Measurements from ENCODE around the gene UBE2Z. TPM values are rescaled to one million over a fixed set of nuclear protein-coding genes. Genes with fewer than 3 reads are reported as not detected.

The UBE2Z gene
- total RNA-seq, 1 experiment from 2014 or later, result 108 TPM

DNA sequence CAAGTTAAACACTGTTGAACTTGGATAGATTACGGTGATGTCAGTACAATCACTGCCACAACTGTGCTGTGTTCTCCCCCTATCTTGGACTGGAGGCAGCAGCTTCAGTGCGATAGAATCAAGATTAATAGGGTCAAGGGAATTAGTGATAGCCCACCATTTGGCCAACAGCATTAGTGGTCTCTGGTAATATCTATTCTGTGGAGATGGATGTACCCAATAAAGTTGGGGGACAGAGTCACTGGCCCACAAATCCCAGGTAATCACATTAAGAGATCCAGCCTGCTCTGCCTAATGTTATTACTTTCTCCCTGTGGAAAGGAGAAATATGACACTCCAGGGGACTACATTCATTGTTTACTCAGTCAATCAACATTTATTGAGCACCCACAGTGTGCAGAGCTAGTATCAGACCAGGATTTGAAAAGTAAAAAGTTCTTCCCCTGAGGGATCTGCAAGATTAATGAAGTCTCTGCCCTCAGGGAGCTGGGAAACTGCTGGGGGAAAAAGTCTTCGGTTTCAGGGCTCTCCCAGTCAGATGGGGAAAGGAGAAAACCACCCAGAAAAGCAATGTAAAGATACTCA, 39.2 kb upstream of the UBE2Z start:
- H3K4me3 ChIP-seq (ENCODE audit: low read depth, low read length, poor library complexity, severe bottlenecking), result no peak overlapping the region
- H3K27me3 ChIP-seq (replicated peaks; ENCODE audit: insufficient read depth, low read depth, low read length, poor library complexity), result no peaks in the 10 kb centered on the region
- no peaks in the 10 kb centered on the region for H3K36me3 ChIP-seq (ENCODE audit: insufficient read depth, low read length, poor library complexity, severe bottlenecking)
- H3K9me3 ChIP-seq (ENCODE audit: low read depth, low read length, poor library complexity, severe bottlenecking), result no peaks in the 10 kb centered on the region
- no peak for DNase-seq (ENCODE audit: low spot score)
- peak overlapping the region; percentile 11 for H3K27ac ChIP-seq (ENCODE audit: low read depth, low read length, poor library complexity, severe bottlenecking)
- POLR2A ChIA-PET (ENCODE audit: low non-redundant PET), result interaction anchor here (0.6 kb wide), 1 partner anchor 34 kb away, joined by 15 read pairs; no protein-coding TSS in a partner anchor
- H3K4me1 ChIP-seq (ENCODE audit: insufficient read depth, low read length, poor library complexity, severe bottlenecking), result no peaks in the 10 kb centered on the region
- CTCF ChIA-PET, result interaction anchor here (1.0 kb wide), 1 partner anchor 10 kb away, joined by 3 read pairs; no protein-coding TSS in a partner anchor
- no TSS peak for BruUV-seq (replicated peaks)
- intact Hi-C loops (cut with micrococcal nuclease; ENCODE audit: unreplicated experiment), result no loop called here
- TF ChIP-seq CTCF (conservative IDR thresholded peaks at IDR 0.05; ENCODE audit: low read depth, low read length) (no peak), EZH2 (IDR thresholded peaks at IDR 0.05; ENCODE audit: borderline replicate concordance, low read depth, low read length, poor library complexity, severe bottlenecking) (no peak)

- H3K9me3 ChIP-seq (ENCODE audit: low read depth, low read length, poor library complexity, severe bottlenecking), result no peaks in the 10 kb centered on the region
- no peak overlapping the region for H3K4me3 ChIP-seq (ENCODE audit: low read depth, low read length, poor library complexity, severe bottlenecking)
- POLR2A ChIA-PET (ENCODE audit: low non-redundant PET), result interaction anchor here (0.6 kb wide), 1 partner anchor 33 kb away, joined by 15 read pairs; no protein-coding TSS in a partner anchor
- intact Hi-C loops (cut with micrococcal nuclease; ENCODE audit: unreplicated experiment), result no loop called here
- TF ChIP-seq EZH2 (IDR thresholded peaks at IDR 0.05; ENCODE audit: borderline replicate concordance, low read depth, low read length, poor library complexity, severe bottlenecking) (no peak), CTCF (conservative IDR thresholded peaks at IDR 0.05; ENCODE audit: low read depth, low read length) (no peak)
- no peaks in the 10 kb centered on the region for H3K4me1 ChIP-seq (ENCODE audit: insufficient read depth, low read length, poor library complexity, severe bottlenecking)
- peak overlapping the region; percentile 11 for H3K27ac ChIP-seq (ENCODE audit: low read depth, low read length, poor library complexity, severe bottlenecking)
- H3K27me3 ChIP-seq (replicated peaks; ENCODE audit: insufficient read depth, low read depth, low read length, poor library complexity), result no peaks in the 10 kb centered on the region
- BruUV-seq (replicated peaks), result no TSS peak
- DNase-seq (ENCODE audit: low spot score), result no peak
- CTCF ChIA-PET, result interaction anchor here (1.0 kb wide), 1 partner anchor 9 kb away, joined by 3 read pairs; no protein-coding TSS in a partner anchor
- no peaks in the 10 kb centered on the region for H3K36me3 ChIP-seq (ENCODE audit: insufficient read depth, low read length, poor library complexity, severe bottlenecking)
Measured at GRCh38 chr17:48869821-48870318, 38.3 kb upstream of the UBE2Z start.

DNA sequence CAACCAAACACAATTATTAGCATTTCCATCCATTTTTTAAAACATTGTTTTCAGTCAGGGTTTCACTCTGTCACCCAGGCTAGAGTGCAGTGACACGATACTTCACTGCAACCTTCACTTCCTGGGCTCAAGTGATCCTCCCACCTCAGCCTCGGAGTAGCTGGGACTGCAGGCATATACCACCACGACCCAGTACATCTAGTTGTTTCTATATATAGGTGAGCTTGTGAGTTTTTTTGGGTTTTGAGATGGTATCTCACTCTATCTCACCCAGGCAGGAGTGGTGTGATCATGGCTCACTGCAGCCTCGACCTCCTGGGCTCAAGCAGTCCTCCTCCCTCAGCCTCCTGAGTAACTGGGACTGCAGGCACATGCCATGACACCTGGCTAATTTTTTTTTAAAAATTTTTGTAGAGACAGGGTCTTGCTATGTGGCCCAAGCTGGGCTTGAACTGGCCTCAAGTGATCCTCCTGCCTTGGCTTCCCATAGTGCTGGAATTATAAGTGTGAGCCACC, 37.1 kb upstream of the UBE2Z start:
- BruUV-seq (replicated peaks), result no TSS peak
- Histone ChIP-seq H3K4me1 (ENCODE audit: insufficient read depth, low read length, poor library complexity, severe bottlenecking) (no peaks in the 10 kb centered on the region), H3K9me3 (ENCODE audit: low read depth, low read length, poor library complexity, severe bottlenecking) (no peaks in the 10 kb centered on the region), H3K27ac (ENCODE audit: low read depth, low read length, poor library complexity, severe bottlenecking) (no peak overlapping the region), H3K4me3 (ENCODE audit: low read depth, low read length, poor library complexity, severe bottlenecking) (no peak overlapping the region), H3K36me3 (ENCODE audit: insufficient read depth, low read length, poor library complexity, severe bottlenecking) (no peaks in the 10 kb centered on the region), H3K27me3 (replicated peaks; ENCODE audit: insufficient read depth, low read depth, low read length, poor library complexity) (no peaks in the 10 kb centered on the region)
- ChIA-PET POLR2A (ENCODE audit: low non-redundant PET) (no interaction called here), CTCF (no interaction called here)
- DNase-seq (ENCODE audit: low spot score), result no peak
- TF ChIP-seq CTCF (conservative IDR thresholded peaks at IDR 0.05; ENCODE audit: low read depth, low read length) (no peak), EZH2 (IDR thresholded peaks at IDR 0.05; ENCODE audit: borderline replicate concordance, low read depth, low read length, poor library complexity, severe bottlenecking) (no peak)
- intact Hi-C loops (cut with micrococcal nuclease; ENCODE audit: unreplicated experiment), result no loop called here
